K562 (cell line): ENCODE measurements around the gene DENR. TPM values are rescaled to one million over a fixed set of nuclear protein-coding genes. Genes with fewer than 3 reads are reported as not detected.
"Not testable (repeated sequence)": the region's sequence is repeated elsewhere in the genome, so short reads cannot be mapped to it uniquely, and the experiment has no call there.

Experiments used
- ATAC-seq: fragments of 200-7000 bp; cut with Tn5 transposase; 3 replicates; pipeline ENCODE4 v1.9.1; 2020; ENCODE audit warnings: moderate library complexity
- BruUV-seq: library from RNA; stranded (reverse); fragments of 400-500 nt; replicated peaks from 2 replicates; lab custom pipeline; 2021; lab: Mats Ljungman, UMichigan
- CTCF ChIA-PET: fragments of 300-600 bp; formaldehyde crosslinking; extraction: SDS; loops from one replicate; lab custom pipeline; 2021; ENCODE audit warnings: low intra/inter-chr PET ratio; lab: Yijun Ruan, JAX
- POLR2A ChIA-PET: fragments of 300-600, 350-650 bp; sonication (Branson Sonifier 250); formaldehyde crosslinking; extraction: SDS; loops from one replicate; lab custom pipeline; 2021; ENCODE audit warnings: antibody characterized with exemption, inconsistent platforms; lab: Yijun Ruan, JAX
- DNase-seq, 4 experiments: peaks; one replicate each; pipeline versions ENCODE4 v3.0.0 to v3.0.0-alpha.2; 2011 to 2018; ENCODE audit warnings: low spot score in 3 of 4, mixed read lengths in 3 of 4; ENCODE audit errors: extremely low read depth in 1 of 4
- FAIRE-seq: peaks from 2 replicates; lab custom pipeline; 2011; peaks lifted over from hg19 to GRCh38; lab: Jason Lieb, UNC
- H2AFZ ChIP-seq: 2 replicates; pipeline ENCODE4 v1.6.0; 2011; ENCODE audit warnings: low read depth, low read length, control low read depth, inconsistent platforms
- H3K27ac ChIP-seq: fragments of 200-600 bp; 3 replicates; pipeline ENCODE4 v1.8.0; 2011; ENCODE audit warnings: low read depth, mild to moderate bottlenecking, control low read depth, inconsistent platforms, low read length, moderate library complexity, mixed read lengths; ENCODE audit errors: extremely low read depth
- H3K27me3 ChIP-seq, 2 experiments: fragments of 300-600 bp in 1 of 2; 2 replicates in 1 of 2; 3 replicates in 1 of 2; pipeline versions ENCODE4 v1.6.0 to v1.8.0; 2011; ENCODE audit warnings: inconsistent platforms in 2 of 2, low read length in 2 of 2, mild to moderate bottlenecking in 1 of 2, mixed read lengths in 1 of 2, moderate library complexity in 1 of 2; ENCODE audit not compliant: control insufficient read depth in 2 of 2, insufficient read depth in 2 of 2
- H3K36me3 ChIP-seq: fragments of 300-600 bp; 3 replicates; pipeline ENCODE4 v1.8.0; 2011; ENCODE audit warnings: mild to moderate bottlenecking, low read length, inconsistent platforms; ENCODE audit not compliant: control insufficient read depth, insufficient read depth
- H3K4me1 ChIP-seq, 2 experiments: fragments of 200-600 bp in 1 of 2; replicated peaks in 1 of 2; 2 replicates in 1 of 2; 3 replicates in 1 of 2; pipeline versions ENCODE4 v1.5.1 to v1.8.0; 2011; ENCODE audit warnings: inconsistent platforms in 2 of 2, low read length in 2 of 2, mild to moderate bottlenecking in 1 of 2, mixed read lengths in 1 of 2, moderate library complexity in 1 of 2; ENCODE audit not compliant: control insufficient read depth in 2 of 2, insufficient read depth in 2 of 2
- H3K4me2 ChIP-seq: 2 replicates; pipeline ENCODE4 v1.6.1; 2011; ENCODE audit warnings: low read length, control low read depth, inconsistent platforms, mixed read lengths; ENCODE audit not compliant: insufficient read depth
- H3K4me3 ChIP-seq: fragments of 200-600 bp; sonication (generic), shearing (Covaris generic); 2 replicates; pipeline ENCODE4 v1.5.1; 2016; ENCODE audit warnings: control low read depth, inconsistent platforms
- H3K79me2 ChIP-seq: fragments of 200-600 bp; 3 replicates; pipeline ENCODE4 v1.8.0; 2011; ENCODE audit warnings: low read length, inconsistent platforms; ENCODE audit not compliant: control insufficient read depth, insufficient read depth
- H3K9ac ChIP-seq, 2 experiments: 2 replicates each; pipeline versions ENCODE4 v1.6.0 to v1.6.1; 2011; ENCODE audit warnings: low read depth in 2 of 2, low read length in 2 of 2, control low read depth in 1 of 2, inconsistent platforms in 1 of 2, mild to moderate bottlenecking in 1 of 2, mixed read lengths in 1 of 2; ENCODE audit not compliant: insufficient read depth in 1 of 2
- H3K9me1 ChIP-seq: one replicate; pipeline ENCODE4 v1.6.0; 2011; ENCODE audit warnings: inconsistent platforms, mild to moderate bottlenecking, low read length, moderate library complexity; ENCODE audit not compliant: control insufficient read depth, insufficient read depth
- H3K9me3 ChIP-seq: replicated peaks from 2 replicates; pipeline ENCODE4 v1.5.1; 2011; ENCODE audit warnings: low read depth, low read length, inconsistent platforms; ENCODE audit not compliant: control insufficient read depth, insufficient read depth
- H4K20me1 ChIP-seq: replicated peaks from 2 replicates; pipeline ENCODE4 v1.6.1; 2011; ENCODE audit warnings: low read length, inconsistent platforms, mixed read lengths; ENCODE audit not compliant: control insufficient read depth, insufficient read depth
- ATF3 ChIP-seq, 2 experiments: fragments of 450-650 bp in 1 of 2; sonication (generic) in 1 of 2; formaldehyde crosslinking in 1 of 2; IDR thresholded peaks in 1 of 2; conservative IDR thresholded peaks in 1 of 2; 2 replicates each; pipeline versions ENCODE4 v1.6.1 to v1.8.1; 2016 to 2023; ENCODE audit warnings: mild to moderate bottlenecking in 2 of 2, moderate library complexity in 2 of 2, inconsistent platforms in 1 of 2, missing genetic modification reagents in 1 of 2
- DEAF1 ChIP-seq: fragments of 450-650 bp; formaldehyde crosslinking; IDR thresholded peaks from 2 replicates; pipeline ENCODE4 v1.4.0; 2020; ENCODE audit warnings: mild to moderate bottlenecking, moderate library complexity
- JUND ChIP-seq, 2 experiments: IDR thresholded peaks; 2 replicates in 1 of 2; 3 replicates in 1 of 2; pipeline ENCODE4 v1.6.1; 2011; ENCODE audit warnings: borderline replicate concordance in 2 of 2, low read depth in 2 of 2, low read length in 2 of 2, improper control_type of control experiment in 1 of 2, missing biosample characterization in 1 of 2, missing genetic modification characterization in 1 of 2, missing genetic modification reagents in 1 of 2
- NFATC3 ChIP-seq: fragments of 450-650 bp; IDR thresholded peaks from 2 replicates; pipeline ENCODE4 v1.6.1; 2017; ENCODE audit warnings: mild to moderate bottlenecking
- SLC30A9 ChIP-seq: fragments of 250-450 bp; sonication (Bioruptor Pico); IDR thresholded peaks from 2 replicates; pipeline ENCODE4 v1.8.0; 2022; ENCODE audit warnings: mild to moderate bottlenecking, moderate library complexity
- TBP ChIP-seq: optimal IDR thresholded peaks from 2 replicates; pipeline ENCODE3; 2011; ENCODE audit warnings: low read depth, low read length, improper control_type of control experiment
- TOE1 ChIP-seq, 2 experiments: fragments of 450-650 bp in 1 of 2; sonication (generic) in 1 of 2; formaldehyde crosslinking in 1 of 2; IDR thresholded peaks; 2 replicates each; pipeline versions ENCODE4 v1.7.1 to v1.8.0; 2016 to 2022; ENCODE audit warnings: borderline replicate concordance in 2 of 2, mild to moderate bottlenecking in 2 of 2, antibody characterized with exemption in 1 of 2, inconsistent platforms in 1 of 2, low read depth in 1 of 2, missing genetic modification reagents in 1 of 2, moderate library complexity in 1 of 2
- ZNF384 ChIP-seq: IDR thresholded peaks from 2 replicates; pipeline ENCODE4 v1.6.1; 2012; ENCODE audit warnings: low read depth, low read length, improper control_type of control experiment
- WGBS: fragments of 100-300 bp; shearing (Covaris generic); methylation state at CpG from one replicate; pipeline ENCODE4 v1.1.6; 2016; ENCODE audit warnings: low coverage, mixed read lengths; ENCODE audit not compliant: insufficient coverage; ENCODE audit errors: missing lambda C conversion rate; 5-methylcytosine and 5-hydroxymethylcytosine counted together
- in situ Hi-C: fragments of 300-500 bp; cut with MboI; formaldehyde crosslinking; loops from 4 replicates; pipeline ENCODE4 v1.15.0; 2018; ENCODE audit warnings: inconsistent platforms, mixed read lengths
- intact Hi-C: fragments of 100-400 bp; cut with micrococcal nuclease; formaldehyde crosslinking; loops from 2 replicates; pipeline ENCODE4 v1.14.2; 2022
- polyA plus RNA-seq, 8 experiments: library from polyadenylated mRNA; depleted of rRNA in 4 of 8; stranded (reverse) in 5 of 8; unstranded in 3 of 8; fragments of >200 nt; fragmentation: Nextera tagmentation in 2 of 8; fragmentation: Illumina TruSeq in 1 of 8; extraction: Ambion mirVana in 2 of 8; extraction: Trizol in 1 of 8; gene quantifications; 2 replicates each; pipeline versions ENCODE4 v1.2.1 to v1.2.3, GENCODE V29; 2011 to 2014; ENCODE audit warnings: inconsistent platforms in 1 of 8, missing spikeins in 1 of 8
- total RNA-seq, 7 experiments: library from RNA; depleted of rRNA in 6 of 7; stranded (reverse); fragments of >200 nt in 6 of 7; fragmentation: Illumina TruSeq in 2 of 7; extraction: Trizol in 2 of 7; gene quantifications; 2 replicates each; pipeline versions ENCODE4 v1.2.1 to v1.2.3, GENCODE V29; 2011 to 2021; ENCODE audit warnings: low replicate concordance in 1 of 7

The DENR gene
- total and polyA plus RNA-seq, 9 of the 15 experiments (the other 6 are each of a cell fraction or from before 2014, with no cell fraction given) = 32.5 to 77.4 (median 54.7) TPM

GRCh38 chr12:122803937-122804336 lies 51.3 kb downstream of the DENR start (continued):
- TF ChIP-seq DEAF1 (CRISPR knock-in tag) (no peak), SLC30A9 (no peak), TBP (no peak), TOE1 (IDR thresholded peaks at IDR 0.05; ENCODE audit: borderline replicate concordance) (no peak), TOE1 (CRISPR knock-in tag; IDR thresholded peaks at IDR 0.05; ENCODE audit: borderline replicate concordance, low read depth) (no peak), NFATC3 (no peak)

- H3K79me2 ChIP-seq; H2AFZ ChIP-seq; H3K27ac ChIP-seq; intact Hi-C loops; ATAC-seq; DNase-seq; H3K4me3 ChIP-seq; in situ Hi-C loops; H3K27me3 ChIP-seq; H4K20me1 ChIP-seq; CTCF ChIA-PET; H3K4me2 ChIP-seq; H3K9me1 ChIP-seq; H3K36me3 ChIP-seq; FAIRE-seq; H3K9me3 ChIP-seq; H3K9ac ChIP-seq; H3K4me1 ChIP-seq; BruUV-seq; TF ChIP-seq JUND (tag; IDR thresholded peaks at IDR 0.05; ENCODE audit: borderline replicate concordance, low read depth, low read length); ATF3 (CRISPR knock-in tag; conservative IDR thresholded peaks at IDR 0.05): not testable (repeated sequence)
- peak; percentile 64 for TF ChIP-seq ZNF384
- TF ChIP-seq JUND (IDR thresholded peaks at IDR 0.05; ENCODE audit: borderline replicate concordance, low read depth, low read length) = 0 out of 2 replicates have a peak, but pooled peaks have one; percentile 28
- TF ChIP-seq ATF3 (IDR thresholded peaks at IDR 0.05) = peak; percentile 49
- WGBS = 60% methylated on average over 5 of the region's 9 CpGs
- POLR2A ChIA-PET = interaction anchor here (0.6 to 1.3 kb wide), 2 partner anchors 52 to 148 kb away, joined by 3 read pairs; partner anchors contain the start of gene DENR
Measured at GRCh38 chr12:122804957-122805356, 52.3 kb downstream of the DENR start.
